Right lobe of liver (tissue), 6 donors: ENCODE data around the gene SPIN2B. TPM values are rescaled to one million over a fixed set of nuclear protein-coding genes. Genes with fewer than 3 reads are reported as not detected.
"Not testable (repeated sequence)": the region's sequence is repeated elsewhere in the genome, so short reads cannot be mapped to it uniquely, and the experiment has no call there.

Source experiments
- ATAC-seq, 4 donors: fragments of 200-7000 bp; cut with Tn5 transposase; one replicate each; pipeline ENCODE4 v1.9.1; 2020; ENCODE audit warnings: mild to moderate bottlenecking in 4 of 4, moderate library complexity in 4 of 4
- DNase-seq, 3 donors: peaks; one replicate each; pipeline ENCODE4 v3.0.0-alpha.2; 2020
- H3K27ac ChIP-seq, 3 donors: fragments of 200-600 bp; one replicate each; pipeline ENCODE4 v1.8.0; 2022
- H3K27me3 ChIP-seq, 2 donors: fragments of 200-600 bp; one replicate each; pipeline ENCODE4 v1.8.0; 2022
- H3K36me3 ChIP-seq, 4 donors: fragments of 200-600 bp; sonication (generic) in 1 of 4; one replicate each; pipeline versions ENCODE4 v1.5.1 to v1.8.0; 2017 to 2022; ENCODE audit warnings: control low read depth in 1 of 4
- H3K4me1 ChIP-seq, 4 donors: fragments of 200-600 bp; sonication (generic) in 1 of 4; one replicate each; pipeline versions ENCODE4 v1.5.1 to v1.8.0; 2017 to 2022; ENCODE audit warnings: control low read depth in 1 of 4
- H3K4me3 ChIP-seq, 3 donors: fragments of 200-600 bp; one replicate each; pipeline ENCODE4 v1.8.0; 2022
- H3K9me3 ChIP-seq, 4 donors: fragments of 200-600 bp; sonication (generic) in 1 of 4; one replicate each; pipeline versions ENCODE4 v1.5.1 to v1.8.0; 2017 to 2022; ENCODE audit warnings: control low read depth in 1 of 4
- POLR2A ChIP-seq: fragments of 450-650 bp; IDR thresholded peaks from one replicate; pipeline ENCODE4 v1.6.1; 2017; ENCODE audit warnings: antibody characterized with exemption, mild to moderate bottlenecking
- WGBS: methylation state at CpG from one replicate; pipeline ENCODE4 v1.1.6; 2018; ENCODE audit warnings: low coverage, low lambda C conversion rate; ENCODE audit not compliant: insufficient coverage; ENCODE audit errors: missing lambda C conversion rate; 5-methylcytosine and 5-hydroxymethylcytosine counted together
- intact Hi-C, 2 donors: fragments of 100-400 bp; cut with DNase I; formaldehyde crosslinking; loops; one replicate each; pipeline versions ENCODE4 v1.11.2 to v1.14.1; 2022
- total RNA-seq, 6 experiments: library from RNA; depleted of rRNA in 2 of 6; stranded (reverse); fragments of >200 nt in 2 of 6; fragmentation: NEBNext Ultra II Directional in 3 of 6; extraction: Animal tissue kit (Norgen Biotek cat#: 25700) in 3 of 6; gene quantifications; one replicate each; pipeline versions ENCODE4 v1.1.0 to v1.2.4, GENCODE V29; 2016 to 2023
- TF ChIP-seq, protein P1 (sequence below), 4 donors: fragments of 200-600 bp in 3 of 4; fragments of 450-650 bp in 1 of 4; IDR thresholded peaks; one replicate each; pipeline versions ENCODE4 v1.5.1 to v1.8.0; 2016 to 2022; ENCODE audit warnings: antibody characterized with exemption in 4 of 4, mild to moderate bottlenecking in 2 of 4
- donor health status: DM: no; HTN: yes; CAD: no.
- donor health status: DM: no; HTN: no; CAD: no.
- donor health status: DM: no; HTN: no; CAD: no.
- donor health status: DM: no; HTN: yes; CAD: no.
- donor health status: DM: no; HTN: yes; CAD: no.

Gene SPIN2B
- total RNA-seq, 6 experiments from 2014 or later: 1.7 to 5.9 (median 4.3) TPM

DNA sequence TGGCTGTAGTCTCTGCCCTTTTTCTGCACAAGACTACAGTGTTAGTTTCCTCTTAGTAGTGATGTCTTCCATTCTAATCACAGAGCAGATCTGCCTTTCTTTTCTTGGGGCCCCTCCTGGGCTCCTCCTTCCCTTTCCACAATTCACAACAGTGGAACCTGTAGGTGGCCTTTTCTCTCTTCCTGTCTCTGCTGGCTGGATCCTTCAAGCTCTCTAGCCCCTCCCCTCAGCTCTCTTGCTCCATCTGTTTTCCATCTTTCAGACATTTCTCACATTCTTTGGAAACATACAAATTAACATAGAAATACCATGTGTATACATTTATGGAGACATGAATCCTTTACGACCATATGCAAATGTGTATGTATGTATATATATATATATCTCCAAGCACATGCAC, 16.2 kb upstream of the SPIN2B start:
- DNase-seq (no peak), ATAC-seq (no peak)
- 82% methylated on average over 1 of the region's 1 CpG for WGBS
- no peaks in the 10 kb centered on the region for H3K9me3 ChIP-seq
- no peak overlapping the region for H3K4me3 ChIP-seq
- TF ChIP-seq, protein P1, sequence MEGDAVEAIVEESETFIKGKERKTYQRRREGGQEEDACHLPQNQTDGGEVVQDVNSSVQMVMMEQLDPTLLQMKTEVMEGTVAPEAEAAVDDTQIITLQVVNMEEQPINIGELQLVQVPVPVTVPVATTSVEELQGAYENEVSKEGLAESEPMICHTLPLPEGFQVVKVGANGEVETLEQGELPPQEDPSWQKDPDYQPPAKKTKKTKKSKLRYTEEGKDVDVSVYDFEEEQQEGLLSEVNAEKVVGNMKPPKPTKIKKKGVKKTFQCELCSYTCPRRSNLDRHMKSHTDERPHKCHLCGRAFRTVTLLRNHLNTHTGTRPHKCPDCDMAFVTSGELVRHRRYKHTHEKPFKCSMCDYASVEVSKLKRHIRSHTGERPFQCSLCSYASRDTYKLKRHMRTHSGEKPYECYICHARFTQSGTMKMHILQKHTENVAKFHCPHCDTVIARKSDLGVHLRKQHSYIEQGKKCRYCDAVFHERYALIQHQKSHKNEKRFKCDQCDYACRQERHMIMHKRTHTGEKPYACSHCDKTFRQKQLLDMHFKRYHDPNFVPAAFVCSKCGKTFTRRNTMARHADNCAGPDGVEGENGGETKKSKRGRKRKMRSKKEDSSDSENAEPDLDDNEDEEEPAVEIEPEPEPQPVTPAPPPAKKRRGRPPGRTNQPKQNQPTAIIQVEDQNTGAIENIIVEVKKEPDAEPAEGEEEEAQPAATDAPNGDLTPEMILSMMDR (IDR thresholded peaks at IDR 0.05): no peak
- no peak for TF ChIP-seq POLR2A
- no peaks in the 10 kb centered on the region for H3K36me3 ChIP-seq
- H3K27ac ChIP-seq: no peak overlapping the region
- H3K4me1 ChIP-seq: no peaks in the 10 kb centered on the region
- H3K27me3 ChIP-seq: no peaks in the 10 kb centered on the region
- intact Hi-C loops: no loop called here

DNA sequence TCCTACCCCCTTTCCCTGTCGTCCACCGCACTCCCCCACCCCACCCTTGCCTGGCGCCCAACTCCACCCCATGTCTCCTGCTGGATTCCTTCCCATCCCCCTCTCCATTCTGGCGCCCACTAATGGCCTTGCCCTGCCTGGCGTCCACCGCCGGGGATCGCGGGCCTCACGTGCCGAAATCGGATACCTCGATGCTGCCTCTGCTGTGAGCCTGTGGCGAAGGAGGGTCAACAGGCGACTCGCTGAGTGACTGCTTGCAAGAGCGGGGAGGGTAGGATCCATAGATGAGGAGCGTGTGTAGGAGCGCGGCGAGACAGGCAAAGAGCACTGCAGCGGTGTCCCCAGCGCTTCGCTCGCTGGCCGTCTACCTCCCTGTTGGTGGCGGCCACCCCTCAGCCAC, 15.7 kb upstream of the SPIN2B start, which contains the start of gene SPIN2A:
Gene SPIN2A (minus strand): TSS at position 325 of the 400 bp plus-strand sequence. CDS start 800 bp downstream, outside the sequence.
- H3K27me3 ChIP-seq, H3K9me3 ChIP-seq, H3K27ac ChIP-seq, H3K4me1 ChIP-seq, H3K36me3 ChIP-seq, H3K4me3 ChIP-seq, DNase-seq, intact Hi-C loops: not testable (repeated sequence)
- ATAC-seq: peak; percentile 25 to 35 (median 32)
- 32% methylated on average over 27 of the region's 27 CpGs for WGBS

DNA sequence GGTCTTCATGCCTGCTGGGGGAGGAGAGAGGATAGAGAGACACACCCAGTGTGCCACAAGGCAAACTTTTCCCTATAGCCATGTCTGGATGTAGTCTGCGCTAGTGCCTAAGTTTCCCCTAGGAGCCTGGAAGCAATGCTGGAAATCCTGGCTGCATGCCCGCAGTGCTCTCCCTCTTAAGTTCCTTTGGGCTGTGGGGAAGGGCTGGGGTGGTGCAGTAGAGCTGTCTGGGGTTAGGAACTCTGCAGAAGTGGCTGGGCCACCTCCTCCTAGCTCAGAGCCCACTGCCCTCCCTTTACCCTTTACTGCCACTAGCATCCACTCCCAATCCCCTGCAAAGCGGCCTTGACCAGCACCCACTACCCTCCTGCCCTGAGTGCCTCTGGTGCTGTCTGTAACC, 15.2 kb upstream of the SPIN2B start:
- WGBS: 100% methylated on average over 1 of the region's 3 CpGs
- H3K4me1 ChIP-seq, H3K9me3 ChIP-seq, DNase-seq, H3K27me3 ChIP-seq, H3K4me3 ChIP-seq, H3K27ac ChIP-seq, H3K36me3 ChIP-seq, intact Hi-C loops: not testable (repeated sequence)
- ATAC-seq: peak in 1 of 4 donors; percentile 16

DNA sequence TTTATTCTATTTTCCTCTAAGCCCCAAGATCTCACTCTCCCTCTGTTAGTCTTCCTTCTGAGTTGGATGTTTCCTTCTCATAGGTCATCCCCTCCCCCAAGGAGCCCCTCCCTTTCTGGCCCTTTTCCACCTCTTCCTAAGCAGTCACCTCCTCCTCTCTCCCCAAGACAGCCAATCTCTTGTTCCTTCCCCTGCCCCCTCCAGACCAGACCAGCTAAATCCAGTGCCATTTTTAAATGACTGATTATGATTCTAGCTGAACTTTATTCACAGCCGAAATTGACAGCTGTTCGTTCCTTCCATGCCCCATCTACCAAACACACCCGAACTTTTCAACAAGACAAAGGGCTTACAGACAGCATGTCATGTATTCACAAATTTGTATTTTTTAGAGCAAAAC, 13.9 kb upstream of the SPIN2B start:
- peaks cover 0 to 2% (median 0%) of the 10 kb centered on the region in 4 donors for H3K9me3 ChIP-seq
- H3K27ac ChIP-seq: no peak overlapping the region
- WGBS: 76% methylated on average over 3 of the region's 3 CpGs
- no peak overlapping the region for H3K4me3 ChIP-seq
- no peaks in the 10 kb centered on the region for H3K27me3 ChIP-seq
- no peaks in the 10 kb centered on the region for H3K4me1 ChIP-seq
- DNase-seq: no peak
- TF ChIP-seq, protein P1 (IDR thresholded peaks at IDR 0.05): no peak
- no peak for TF ChIP-seq POLR2A
- H3K36me3 ChIP-seq: no peaks in the 10 kb centered on the region
- ATAC-seq: no peak
- intact Hi-C loops: no loop called here

DNA sequence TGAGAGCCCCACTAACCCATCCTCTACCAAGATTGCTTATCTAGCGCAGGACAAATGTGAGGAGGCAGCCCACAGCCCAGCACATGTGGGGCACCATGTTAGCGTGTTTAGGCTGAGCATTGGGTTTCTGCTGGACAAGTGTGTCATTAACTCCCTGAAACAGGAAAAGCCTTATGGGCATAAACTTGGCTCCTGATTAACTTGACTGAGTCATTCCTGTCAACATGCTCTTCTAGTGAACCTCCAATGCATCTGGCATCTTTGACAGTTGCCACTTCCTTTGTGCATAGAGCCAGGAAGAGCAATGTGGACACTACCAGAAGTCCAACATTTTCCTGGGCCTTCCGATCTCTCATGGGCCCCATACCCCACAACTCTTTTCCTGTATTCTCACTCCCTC, 13.4 kb upstream of the SPIN2B start:
- TF ChIP-seq, protein P1 (IDR thresholded peaks at IDR 0.05): no peak
- no peak for TF ChIP-seq POLR2A
- ATAC-seq (no peak), DNase-seq (no peak)
- Histone ChIP-seq H3K27me3 (no peaks in the 10 kb centered on the region), H3K36me3 (no peaks in the 10 kb centered on the region), H3K9me3 (peaks cover 0 to 2% (median 0%) of the 10 kb centered on the region in 4 donors), H3K4me1 (no peaks in the 10 kb centered on the region), H3K4me3 (no peak overlapping the region), H3K27ac (no peak overlapping the region)
- 79% methylated on average over 2 of the region's 3 CpGs for WGBS
- intact Hi-C loops: no loop called here

DNA sequence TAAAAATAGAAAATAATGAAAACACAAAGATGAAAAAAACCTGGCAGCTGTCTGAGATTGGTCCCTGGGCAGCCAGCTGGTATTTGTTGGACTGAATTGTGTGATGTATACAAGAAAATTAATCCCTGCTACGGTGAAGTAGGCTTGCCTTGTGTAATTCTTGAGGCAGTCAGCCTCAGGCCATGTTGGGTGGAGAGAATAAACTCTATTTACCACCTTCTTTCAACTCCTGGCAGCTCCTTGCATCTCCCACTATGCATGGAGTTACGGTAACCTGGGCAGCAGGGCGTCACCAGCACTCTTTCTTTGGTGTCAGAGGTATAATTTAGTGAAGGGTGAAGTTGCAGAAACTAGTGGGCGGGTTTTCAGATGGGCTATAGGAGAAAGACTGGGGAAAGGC, 12.4 kb upstream of the SPIN2B start:
- H3K27ac ChIP-seq: no peak overlapping the region
- 68% methylated on average over 2 of the region's 4 CpGs for WGBS
- DNase-seq (no peak), ATAC-seq (no peak)
- H3K4me3 ChIP-seq: no peak overlapping the region
- intact Hi-C loops: no loop called here
- TF ChIP-seq, protein P1 (IDR thresholded peaks at IDR 0.05): no peak
- TF ChIP-seq POLR2A: no peak
- H3K36me3 ChIP-seq: no peaks in the 10 kb centered on the region
- H3K9me3 ChIP-seq: peaks cover 0 to 2% (median 0%) of the 10 kb centered on the region in 4 donors
- H3K4me1 ChIP-seq: no peaks in the 10 kb centered on the region
- no peaks in the 10 kb centered on the region for H3K27me3 ChIP-seq

DNA sequence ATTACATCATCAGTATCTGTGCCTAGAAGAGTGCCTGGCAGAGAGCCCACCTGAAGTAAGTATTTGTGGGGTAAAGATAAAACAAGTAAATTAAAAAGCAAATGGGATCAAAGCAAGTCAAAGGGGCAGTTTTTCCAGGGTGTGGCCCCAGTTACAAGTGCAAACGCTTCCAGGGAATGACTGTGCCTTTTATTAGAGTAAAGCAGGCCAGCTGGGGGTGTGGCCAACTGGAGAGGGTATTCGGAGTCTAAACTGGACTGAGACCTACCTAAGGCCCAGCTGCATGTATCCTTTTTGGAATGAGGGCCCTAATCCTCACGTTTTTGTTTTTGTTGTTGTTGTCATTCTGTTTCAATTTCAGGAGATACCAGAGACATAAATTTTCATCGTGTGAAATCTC, 11.9 kb upstream of the SPIN2B start:
- H3K27me3 ChIP-seq, DNase-seq, H3K27ac ChIP-seq, H3K4me3 ChIP-seq, ATAC-seq, H3K4me1 ChIP-seq, intact Hi-C loops, H3K36me3 ChIP-seq, H3K9me3 ChIP-seq: not testable (repeated sequence)
- 35% methylated on average over 4 of the region's 4 CpGs for WGBS
